ENCODE results near the gene GMDS.

GMDS gene

DNA sequence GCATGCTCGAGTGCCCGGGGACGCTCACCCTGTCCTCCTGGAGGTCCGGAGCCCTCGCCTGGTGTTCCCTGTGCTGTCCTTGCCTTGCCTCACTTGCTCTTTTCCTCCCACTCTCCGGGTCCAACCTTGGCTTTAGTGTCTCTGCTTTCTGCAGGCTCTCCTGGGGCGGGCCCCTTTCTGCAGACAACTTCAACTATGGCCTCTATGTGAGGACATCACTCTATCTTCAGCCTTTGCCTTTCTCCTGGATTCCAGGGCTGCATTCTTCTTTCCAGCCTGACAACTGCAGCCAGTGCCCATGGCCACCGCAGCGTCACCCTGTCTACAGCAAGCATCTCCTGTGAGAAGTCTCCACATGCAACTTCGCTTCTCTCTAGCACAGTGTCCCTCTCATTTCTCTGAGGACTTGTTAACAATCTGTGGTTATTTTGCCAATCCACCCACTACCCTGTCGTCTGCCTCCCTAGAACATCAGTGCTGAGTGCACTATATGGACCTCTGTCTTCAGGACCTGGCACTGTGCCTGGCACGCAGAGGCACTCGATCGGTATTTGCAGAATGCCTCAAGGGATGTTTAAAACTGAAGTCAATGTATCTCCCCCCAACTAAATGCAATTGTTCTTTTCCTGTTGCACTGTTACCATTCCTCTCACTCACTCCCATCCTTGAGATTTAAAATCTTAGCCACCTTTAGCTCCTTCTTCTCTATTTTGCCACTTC is 599.8 kb downstream of the GMDS start:
- Histone ChIP-seq H3K36me3 (ENCODE audit: control insufficient read depth, insufficient read depth, low read length) (no peaks in the 10 kb centered on the region), H2AFZ (no peak overlapping the region), H3K27ac (no peak overlapping the region), H3K4me2 (ENCODE audit: low read length) (no peak overlapping the region), H3K27me3 (ENCODE audit: control insufficient read depth, insufficient read depth, low read length) (no peaks in the 10 kb centered on the region), H3K9me3 (ENCODE audit: control insufficient read depth, low read length) (no peaks in the 10 kb centered on the region), H3K79me2 (no peaks in the 10 kb centered on the region), H3K9ac (no peak overlapping the region), H3K4me3 (ENCODE audit: low read depth, low read length) (no peak overlapping the region), H3K4me1 (peaks cover 2% of the 10 kb centered on the region)
- TF ChIP-seq, protein P1, sequence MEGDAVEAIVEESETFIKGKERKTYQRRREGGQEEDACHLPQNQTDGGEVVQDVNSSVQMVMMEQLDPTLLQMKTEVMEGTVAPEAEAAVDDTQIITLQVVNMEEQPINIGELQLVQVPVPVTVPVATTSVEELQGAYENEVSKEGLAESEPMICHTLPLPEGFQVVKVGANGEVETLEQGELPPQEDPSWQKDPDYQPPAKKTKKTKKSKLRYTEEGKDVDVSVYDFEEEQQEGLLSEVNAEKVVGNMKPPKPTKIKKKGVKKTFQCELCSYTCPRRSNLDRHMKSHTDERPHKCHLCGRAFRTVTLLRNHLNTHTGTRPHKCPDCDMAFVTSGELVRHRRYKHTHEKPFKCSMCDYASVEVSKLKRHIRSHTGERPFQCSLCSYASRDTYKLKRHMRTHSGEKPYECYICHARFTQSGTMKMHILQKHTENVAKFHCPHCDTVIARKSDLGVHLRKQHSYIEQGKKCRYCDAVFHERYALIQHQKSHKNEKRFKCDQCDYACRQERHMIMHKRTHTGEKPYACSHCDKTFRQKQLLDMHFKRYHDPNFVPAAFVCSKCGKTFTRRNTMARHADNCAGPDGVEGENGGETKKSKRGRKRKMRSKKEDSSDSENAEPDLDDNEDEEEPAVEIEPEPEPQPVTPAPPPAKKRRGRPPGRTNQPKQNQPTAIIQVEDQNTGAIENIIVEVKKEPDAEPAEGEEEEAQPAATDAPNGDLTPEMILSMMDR (IDR thresholded peaks at IDR 0.05), result no peak

DNA sequence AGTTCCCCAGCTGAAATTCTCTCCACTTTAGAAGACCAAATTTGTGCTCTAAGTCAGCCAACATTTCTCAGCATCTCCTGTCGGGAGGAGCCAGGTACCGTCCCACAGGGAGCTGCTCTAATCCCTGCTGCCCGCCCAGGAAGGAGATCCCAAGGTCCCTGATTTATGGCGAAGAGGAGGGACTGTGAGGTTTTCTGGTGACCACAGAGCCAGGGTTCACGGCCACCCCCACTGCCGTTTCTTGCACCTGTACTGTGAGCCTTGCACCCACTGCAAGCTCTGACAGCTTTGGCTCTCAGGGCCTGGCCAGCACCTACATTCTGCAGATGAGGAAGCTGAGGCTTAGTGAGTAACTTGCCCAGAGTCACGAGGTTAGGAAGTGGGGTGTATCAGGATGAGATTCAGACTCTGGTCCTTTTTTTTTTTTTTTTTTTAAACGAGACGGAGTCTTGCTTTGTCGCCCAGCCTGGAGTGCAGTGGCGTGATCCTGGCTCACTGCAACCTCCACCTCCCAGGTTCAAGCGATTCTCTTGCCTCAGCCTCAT is 600.8 kb downstream of the GMDS start:
- Histone ChIP-seq H2AFZ (no peak overlapping the region), H3K27me3 (ENCODE audit: control insufficient read depth, insufficient read depth, low read length) (no peaks in the 10 kb centered on the region), H3K4me2 (ENCODE audit: low read length) (no peak overlapping the region), H3K4me1 (peaks cover 2% of the 10 kb centered on the region), H3K9ac (no peak overlapping the region), H3K79me2 (no peaks in the 10 kb centered on the region), H3K4me3 (ENCODE audit: low read depth, low read length) (no peak overlapping the region), H3K27ac (no peak overlapping the region), H3K9me3 (ENCODE audit: control insufficient read depth, low read length) (no peaks in the 10 kb centered on the region), H3K36me3 (ENCODE audit: control insufficient read depth, insufficient read depth, low read length) (no peaks in the 10 kb centered on the region)
- TF ChIP-seq, protein P1 (IDR thresholded peaks at IDR 0.05), result no peak

DNA sequence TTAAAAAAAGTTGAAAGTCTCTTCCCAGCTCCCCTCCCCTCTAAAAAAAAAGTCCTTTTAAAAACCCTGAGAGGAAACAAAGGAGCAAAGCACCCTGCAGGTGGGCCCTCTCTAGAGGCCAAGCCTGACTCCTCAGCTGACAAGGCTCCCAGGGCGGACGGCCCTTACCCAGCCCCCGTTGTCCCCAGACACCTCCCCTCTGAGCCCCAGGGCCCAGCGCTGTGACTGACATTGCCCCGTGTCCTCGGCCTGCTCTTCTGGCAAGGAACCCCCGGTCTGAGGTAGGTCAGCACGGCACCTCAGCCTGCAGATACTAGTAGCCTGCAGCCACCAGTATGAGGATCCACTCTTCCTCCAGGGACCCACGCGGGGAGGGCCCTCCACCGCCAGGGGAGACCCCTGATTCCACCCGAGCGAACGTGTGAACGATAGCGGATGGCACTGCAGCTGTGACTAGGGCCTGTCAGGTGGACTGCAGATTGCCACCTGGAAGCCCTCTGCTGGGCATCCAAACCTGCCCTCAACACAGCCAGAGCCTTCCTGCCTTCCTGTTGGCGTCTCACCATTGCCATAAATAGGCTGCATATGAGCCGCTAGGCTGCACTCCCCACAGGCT is 601.5 kb downstream of the GMDS start:
- Histone ChIP-seq H3K4me1 (peaks cover 2% of the 10 kb centered on the region), H3K9me3 (ENCODE audit: control insufficient read depth, low read length) (no peaks in the 10 kb centered on the region), H2AFZ (no peak overlapping the region), H3K4me2 (ENCODE audit: low read length) (no peak overlapping the region), H3K4me3 (ENCODE audit: low read depth, low read length) (no peak overlapping the region), H3K79me2 (no peaks in the 10 kb centered on the region), H3K27me3 (ENCODE audit: control insufficient read depth, insufficient read depth, low read length) (no peaks in the 10 kb centered on the region), H3K27ac (no peak overlapping the region), H3K36me3 (ENCODE audit: control insufficient read depth, insufficient read depth, low read length) (no peaks in the 10 kb centered on the region), H3K9ac (no peak overlapping the region)
- TF ChIP-seq, protein P1 (IDR thresholded peaks at IDR 0.05), result no peak

DNA sequence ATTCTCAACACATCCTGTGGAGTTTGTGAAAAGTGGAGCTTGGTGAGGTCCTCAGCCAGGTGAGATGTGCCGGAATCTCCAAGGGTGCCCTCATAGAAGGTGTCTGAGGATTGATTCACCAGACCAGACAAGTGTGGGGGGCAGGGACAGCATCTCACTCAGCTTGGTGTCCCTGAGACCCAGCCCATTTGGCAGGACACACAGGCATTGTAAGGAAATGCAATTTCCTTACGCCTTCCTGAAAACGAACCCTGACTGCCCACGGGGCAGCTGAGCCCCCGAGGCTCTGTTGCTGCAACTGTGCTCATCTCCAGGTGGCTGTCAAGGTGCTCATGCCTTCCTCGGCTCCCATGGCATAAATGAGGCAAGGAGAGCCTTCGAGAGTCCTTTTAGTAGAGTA is 602.3 kb downstream of the GMDS start:
- Histone ChIP-seq H3K36me3 (ENCODE audit: control insufficient read depth, insufficient read depth, low read length) (no peaks in the 10 kb centered on the region), H2AFZ (no peak overlapping the region), H3K9me3 (ENCODE audit: control insufficient read depth, low read length) (no peaks in the 10 kb centered on the region), H3K79me2 (no peaks in the 10 kb centered on the region), H3K4me3 (ENCODE audit: low read depth, low read length) (no peak overlapping the region), H3K9ac (no peak overlapping the region), H3K27me3 (ENCODE audit: control insufficient read depth, insufficient read depth, low read length) (no peaks in the 10 kb centered on the region), H3K4me2 (ENCODE audit: low read length) (no peak overlapping the region), H3K27ac (no peak overlapping the region), H3K4me1 (peaks cover 2% of the 10 kb centered on the region)
- TF ChIP-seq, protein P1 (IDR thresholded peaks at IDR 0.05), result no peak
